ENCODE results near the gene DYRK3. TPM values are rescaled to one million over a fixed set of nuclear protein-coding genes. Genes with fewer than 3 reads are reported as not detected.

DYRK3 gene
- total and polyA plus RNA-seq, 2 of the 8 experiments (the other 6 are each of a cell fraction or from before 2014, with no cell fraction given) = 2.1 to 8.5 TPM

- TF ChIP-seq HDAC6 (IDR thresholded peaks at IDR 0.05; ENCODE audit: low read depth, low read length) = no peak
- TF ChIP-seq YY1 (IDR thresholded peaks at IDR 0.05; ENCODE audit: low read depth, low read length) = 0 out of 2 replicates have a peak, but pooled peaks have one; percentile 37
- TF ChIP-seq SP1 (IDR thresholded peaks at IDR 0.05; ENCODE audit: low read depth, low read length) = peak; percentile 55
- TF ChIP-seq SIX5 (IDR thresholded peaks at IDR 0.05; ENCODE audit: low read depth, low read length) = no peak
- TF ChIP-seq ATF3 (IDR thresholded peaks at IDR 0.05; ENCODE audit: insufficient read depth, low read depth, low read length) = no peak
- no peak for TF ChIP-seq TEAD4 (IDR thresholded peaks at IDR 0.05; ENCODE audit: low read depth, low read length)
- peak; percentile 48; the same call in 1 of the 2 replicates for TF ChIP-seq MAFK (IDR thresholded peaks at IDR 0.05; ENCODE audit: low read depth, low read length)
- peak; percentile 60 for TF ChIP-seq NANOG (IDR thresholded peaks at IDR 0.05; ENCODE audit: insufficient read depth, low read depth, low read length, poor library complexity, severe bottlenecking)
- no peak for TF ChIP-seq CHD7 (IDR thresholded peaks at IDR 0.05; ENCODE audit: insufficient replicate concordance, low read length)
- TF ChIP-seq SIN3A (conservative IDR thresholded peaks at IDR 0.05 in 1 of 2, IDR thresholded peaks at IDR 0.05 in 1 of 2; ENCODE audit: low read depth in 1 of 2, low read length in 2 of 2) = peak in 1 of 2 experiments; percentile 45; a peak in 1 of 4 replicates
- no peak for TF ChIP-seq BCL11A (IDR thresholded peaks at IDR 0.05; ENCODE audit: low read depth in 2 of 2, low read length in 2 of 2)
These were observed 52.6 kb downstream of the DYRK3 start (continued) for GRCh38 chr1:206687915-206688442.

Measured in H1 (cell line).